Transverse colon (tissue), 4 donors: ENCODE results near the gene SZT2. TPM values are rescaled to one million over a fixed set of nuclear protein-coding genes. Genes with fewer than 3 reads are reported as not detected.

Source experiments
- DNase-seq: peaks from one replicate; pipeline ENCODE4 v3.0.0-alpha.2; 2019
- H3K27ac ChIP-seq, 4 donors: fragments of 200-600 bp; sonication (generic); 2 replicates each; pipeline ENCODE4 v1.5.1; 2016 to 2018; ENCODE audit warnings: inconsistent platforms in 4 of 4
- H3K27me3 ChIP-seq: fragments of 200-600 bp; sonication (generic); 2 replicates; pipeline ENCODE4 v1.5.1; 2017; ENCODE audit warnings: inconsistent platforms
- H3K36me3 ChIP-seq, 4 donors: fragments of 200-600 bp; sonication (generic); 2 replicates each; pipeline ENCODE4 v1.5.1; 2017 to 2019; ENCODE audit warnings: inconsistent platforms in 4 of 4
- H3K4me1 ChIP-seq, 4 donors: fragments of 200-600 bp; sonication (generic); 2 replicates each; pipeline ENCODE4 v1.5.1; 2017 to 2020; ENCODE audit warnings: inconsistent platforms in 4 of 4
- H3K4me3 ChIP-seq, 4 donors: fragments of 200-600 bp; sonication (generic); 1 replicate in 1 of 4; 2 replicates in 3 of 4; pipeline versions ENCODE4 v1.5.1 to v1.6.1; 2017 to 2019; ENCODE audit warnings: inconsistent platforms in 4 of 4
- H3K9me3 ChIP-seq, 2 donors: fragments of 200-600 bp; sonication (generic); 2 replicates each; pipeline ENCODE4 v1.5.1; 2017 to 2019; ENCODE audit warnings: inconsistent platforms in 2 of 2
- CTCF ChIP-seq, 5 experiments: fragments of 200-600 bp in 3 of 5; fragments of 450-650 bp in 2 of 5; sonication (generic) in 3 of 5; IDR thresholded peaks; 1 replicate in 2 of 5; 2 replicates in 3 of 5; pipeline ENCODE4 v1.5.1; 2016 to 2017; ENCODE audit warnings: antibody characterized with exemption in 5 of 5, inconsistent platforms in 3 of 5, mild to moderate bottlenecking in 2 of 5, moderate library complexity in 1 of 5
- EP300 ChIP-seq: sonication (generic); formaldehyde crosslinking; IDR thresholded peaks from one replicate; pipeline ENCODE4 v1.6.1; 2017; ENCODE audit warnings: antibody characterized with exemption, low read depth
- POLR2A ChIP-seq: fragments of 450-650 bp; IDR thresholded peaks from one replicate; pipeline ENCODE4 v1.6.1; 2016; ENCODE audit warnings: antibody characterized with exemption, mild to moderate bottlenecking, moderate library complexity
- POLR2AphosphoS5 ChIP-seq, 3 donors: sonication (generic); formaldehyde crosslinking; IDR thresholded peaks; one replicate each; pipeline ENCODE4 v1.6.1; 2016; ENCODE audit warnings: antibody characterized with exemption in 3 of 3
- WGBS, 2 donors: methylation state at CpG; one replicate each; pipeline ENCODE4 v1.1.5; 2018; ENCODE audit warnings: low coverage in 1 of 2; 5-methylcytosine and 5-hydroxymethylcytosine counted together
- in situ Hi-C, 4 donors: fragments of 200-750 bp; cut with MboI; loops; one replicate each; pipeline versions ENCODE4 v1.15.0 to v1.15.1; 2017; ENCODE audit warnings: low sequenced_read_pairs in 3 of 4, low pct_ligation_motif_present in 1 of 4, low pct_unique_long_range_greater_than_20kb in 1 of 4
- intact Hi-C: fragments of 100-400 bp; cut with DNase I; formaldehyde crosslinking; loops from one replicate; pipeline ENCODE4 v1.15.1; 2023; ENCODE audit warnings: low total_unique reads
- total RNA-seq, 4 donors: library from RNA; depleted of rRNA; stranded (reverse); fragments of >200 nt; gene quantifications; one replicate each; pipeline ENCODE4 v1.1.0, GENCODE V29; 2016

SZT2 gene
- total RNA-seq, 4 donors from 2014 or later, result 43.1 to 106 (median 82.2) TPM

GRCh38 chr1:43350976-43351375 is 38.7 kb upstream of the SZT2 start:
- no peak overlapping the region for H3K4me3 ChIP-seq
- TF ChIP-seq POLR2A (no peak), CTCF (IDR thresholded peaks at IDR 0.05) (no peak)
- no peaks in the 10 kb centered on the region for H3K9me3 ChIP-seq
- 60 to 93% methylated on average over 1 of the region's 1 CpG for WGBS, 2 donors
- H3K4me1 ChIP-seq, result peaks cover 7 to 18% (median 14%) of the 10 kb centered on the region in 4 donors
- DNase-seq, result no peak
- in situ Hi-C loops (no loop called here), intact Hi-C loops (no loop called here)
- H3K27ac ChIP-seq, result no peak overlapping the region
- no peaks in the 10 kb centered on the region for H3K36me3 ChIP-seq
- no peaks in the 10 kb centered on the region for H3K27me3 ChIP-seq

- intact Hi-C loops (no loop called here), in situ Hi-C loops (no loop called here)
- Histone ChIP-seq H3K9me3 (no peaks in the 10 kb centered on the region), H3K4me1 (peaks cover 7 to 18% (median 14%) of the 10 kb centered on the region in 4 donors), H3K27me3 (no peaks in the 10 kb centered on the region), H3K36me3 (no peaks in the 10 kb centered on the region), H3K27ac (no peak overlapping the region), H3K4me3 (no peak overlapping the region)
- 68 to 82% methylated on average over 3 to 10 of the region's 10 CpGs for WGBS, 2 donors
- no peak for DNase-seq
- no peak for TF ChIP-seq POLR2AphosphoS5 (IDR thresholded peaks at IDR 0.05)
- no peak for TF ChIP-seq POLR2A
- TF ChIP-seq CTCF (IDR thresholded peaks at IDR 0.05), result no peak
- no peak for TF ChIP-seq EP300
Observed at GRCh38 chr1:43351421-43352350, 38.0 kb upstream of the SZT2 start.

- TF ChIP-seq EP300 (no peak), CTCF (IDR thresholded peaks at IDR 0.05) (no peak), POLR2A (no peak), POLR2AphosphoS5 (IDR thresholded peaks at IDR 0.05) (no peak)
- Histone ChIP-seq H3K27me3 (no peaks in the 10 kb centered on the region), H3K4me3 (no peak overlapping the region), H3K4me1 (peaks cover 7 to 18% (median 14%) of the 10 kb centered on the region in 4 donors), H3K27ac (no peak overlapping the region), H3K36me3 (no peaks in the 10 kb centered on the region), H3K9me3 (no peaks in the 10 kb centered on the region)
- in situ Hi-C loops (no loop called here), intact Hi-C loops (no loop called here)
- WGBS, 2 donors, result 100% methylated on average over 2 of the region's 2 CpGs
- no peak for DNase-seq
Observed at GRCh38 chr1:43352351-43352705, 37.4 kb upstream of the SZT2 start.

- DNase-seq, result no peak
- in situ Hi-C loops (no loop called here), intact Hi-C loops (no loop called here)
- TF ChIP-seq POLR2A, result no peak
- no peak for TF ChIP-seq EP300
- TF ChIP-seq POLR2AphosphoS5 (IDR thresholded peaks at IDR 0.05), result no peak
- TF ChIP-seq CTCF (IDR thresholded peaks at IDR 0.05), result no peak
- H3K4me3 ChIP-seq, result no peak overlapping the region
- no peak overlapping the region for H3K27ac ChIP-seq
- WGBS, 2 donors, result 58 to 78% methylated on average over 3 of the region's 3 CpGs
- no peaks in the 10 kb centered on the region for H3K36me3 ChIP-seq
- H3K9me3 ChIP-seq, result no peaks in the 10 kb centered on the region
- no peaks in the 10 kb centered on the region for H3K27me3 ChIP-seq
- peaks cover 7 to 22% (median 18%) of the 10 kb centered on the region in 4 donors for H3K4me1 ChIP-seq
Observed at GRCh38 chr1:43352881-43353280, 36.8 kb upstream of the SZT2 start.
